Natural killer cell (primary cell): ENCODE data around the gene SIRPB1. TPM values are rescaled to one million over a fixed set of nuclear protein-coding genes. Genes with fewer than 3 reads are reported as not detected.
A peak's percentile ranks its signal among the peaks of the same experiment; 100 is the strongest.
"Not testable (repeated sequence)": the region's sequence is repeated elsewhere in the genome, so short reads cannot be mapped to it uniquely, and the experiment has no call there.

Source experiments
- ATAC-seq, 3 donors: fragments of 150-1000 bp in 2 of 3; fragments of 200-7000 bp in 1 of 3; cut with Tn5 transposase; 1 replicate in 1 of 3; 2 replicates in 2 of 3; pipeline ENCODE4 v1.10.0; 2021; ENCODE audit warnings: mild to moderate bottlenecking in 2 of 3, moderate library complexity in 2 of 3
- DNase-seq, 2 donors: peaks; one replicate each; pipeline versions ENCODE4 v3.0.0 to v3.0.0-alpha.2; 2013 to 2021; ENCODE audit warnings: mixed read lengths in 1 of 2
- H3K27ac ChIP-seq: one replicate; pipeline ENCODE4 v1.5.1; 2013; ENCODE audit warnings: mild to moderate bottlenecking, low read length
- H3K27me3 ChIP-seq: one replicate; pipeline ENCODE4 v1.6.1; 2013; ENCODE audit warnings: low read length; ENCODE audit not compliant: control insufficient read depth, insufficient read depth
- H3K36me3 ChIP-seq: one replicate; pipeline ENCODE4 v1.6.1; 2013; ENCODE audit warnings: low read length; ENCODE audit not compliant: control insufficient read depth, insufficient read depth
- H3K4me1 ChIP-seq: one replicate; pipeline ENCODE4 v1.6.1; 2013; ENCODE audit warnings: low read length; ENCODE audit not compliant: control insufficient read depth, insufficient read depth
- H3K4me3 ChIP-seq: one replicate; pipeline ENCODE4 v1.5.1; 2013; ENCODE audit warnings: low read length
- H3K9me3 ChIP-seq: one replicate; pipeline ENCODE4 v1.6.1; 2013; ENCODE audit warnings: low read length; ENCODE audit not compliant: control insufficient read depth, insufficient read depth
- H3K27ac Mint-ChIP-seq, 2 donors: one replicate each; pipeline ENCODE4 v1.8.0; 2022; ENCODE audit warnings: mild to moderate bottlenecking in 2 of 2, mixed read lengths in 2 of 2, moderate library complexity in 1 of 2
- H3K27me3 Mint-ChIP-seq, 2 donors: one replicate each; pipeline ENCODE4 v1.8.0; 2022; ENCODE audit warnings: low read depth in 2 of 2, mixed read lengths in 2 of 2
- H3K36me3 Mint-ChIP-seq: one replicate; pipeline ENCODE4 v1.8.0; 2022; ENCODE audit warnings: mixed read lengths
- H3K4me1 Mint-ChIP-seq, 2 donors: one replicate each; pipeline ENCODE4 v1.8.0; 2022; ENCODE audit warnings: mixed read lengths in 2 of 2
- H3K4me3 Mint-ChIP-seq: one replicate; pipeline ENCODE4 v1.8.0; 2022; ENCODE audit warnings: mild to moderate bottlenecking, moderate library complexity, mixed read lengths
- H3K9me3 Mint-ChIP-seq, 2 donors: one replicate each; pipeline ENCODE4 v1.8.0; 2022; ENCODE audit warnings: mixed read lengths in 2 of 2
- WGBS: methylation state at CpG from one replicate; pipeline ENCODE4 v1.1.7; 2013; ENCODE audit warnings: missing lambda C conversion rate; ENCODE audit not compliant: insufficient coverage; 5-methylcytosine and 5-hydroxymethylcytosine counted together
- intact Hi-C: fragments of 100-400 bp; cut with micrococcal nuclease; formaldehyde crosslinking; loops from one replicate; pipeline ENCODE4 v1.14.2; 2022
- total RNA-seq, 4 donors: library from RNA; stranded (reverse); fragments of 120-200 nt in 1 of 4; gene quantifications; one replicate each; pipeline versions ENCODE4 v1.2.3 to v1.2.4, GENCODE V29; 2013 to 2022
- TF ChIP-seq, protein P1 (sequence below): fragments of 200-600 bp; IDR thresholded peaks from one replicate; pipeline ENCODE4 v1.8.0; 2022; ENCODE audit warnings: antibody characterized with exemption

Gene SIRPB1
- total RNA-seq, 3 donors from 2014 or later (not counting 1 experiment from before 2014, with no cell fraction given): 2.6 to 7.2 (median 5.3) TPM

DNA sequence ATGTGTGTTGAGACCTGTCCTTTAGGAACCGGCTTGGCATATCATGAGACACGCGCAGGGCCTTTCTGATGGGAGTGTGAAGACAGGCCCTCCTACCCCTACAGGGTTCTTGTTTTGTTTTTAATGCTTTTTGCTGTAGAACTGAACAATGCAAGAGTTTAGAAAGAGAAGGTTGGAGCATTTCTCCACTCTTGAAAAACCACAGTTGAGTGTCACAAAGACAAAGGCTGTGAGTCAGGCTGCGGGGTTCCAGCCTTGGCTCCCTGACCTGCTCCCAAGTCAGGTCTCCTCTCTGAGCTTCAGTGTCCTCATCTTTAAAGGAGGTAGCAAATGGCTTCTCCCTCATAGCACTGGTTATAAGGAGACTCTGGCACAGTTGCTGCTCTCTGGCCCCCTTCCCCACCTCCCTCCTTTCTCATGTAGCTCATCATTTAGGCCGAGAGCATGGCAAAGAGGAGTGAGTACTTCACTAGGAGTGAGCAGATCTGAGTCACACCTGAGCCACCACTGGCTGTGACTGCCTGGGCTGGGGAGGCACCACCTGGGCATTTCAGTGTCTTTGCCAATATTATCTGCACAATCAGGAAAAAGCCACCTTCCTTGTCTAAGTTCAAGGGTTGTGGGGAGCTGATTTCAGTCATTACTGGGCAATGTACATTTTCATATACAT is 11.0 kb downstream of the SIRPB1 start:
- H3K4me1 Mint-ChIP-seq, ATAC-seq: not testable (repeated sequence)
- WGBS: no CpG with 5 or more reads among the region's 5 CpGs

DNA sequence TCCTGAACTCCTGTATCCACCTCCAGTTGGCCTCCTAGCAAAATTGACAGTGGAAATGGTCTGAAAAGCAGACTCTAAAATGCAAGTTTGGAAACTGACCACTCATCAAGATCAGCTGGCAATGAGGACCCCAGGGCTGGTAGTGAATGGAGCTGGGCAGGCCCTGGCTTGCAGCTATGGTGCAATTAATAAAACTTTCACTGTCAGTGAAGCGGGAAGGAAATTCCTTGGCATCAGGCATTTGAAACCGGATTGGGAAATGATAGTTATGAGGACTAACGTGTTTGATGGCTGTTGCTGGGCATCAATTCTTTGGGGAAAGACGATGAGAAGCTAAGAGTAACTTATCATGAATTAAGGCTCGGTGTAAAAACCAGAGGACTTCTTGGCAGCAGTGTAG is 19.1 kb downstream of the SIRPB1 start:
- no peaks in the 10 kb centered on the region for H3K36me3 Mint-ChIP-seq
- H3K27me3 Mint-ChIP-seq: peaks cover 0 to 13% of the 10 kb centered on the region in 2 donors
- Histone ChIP-seq H3K27ac (no peak overlapping the region), H3K4me3 (no peak overlapping the region), H3K4me1 (no peaks in the 10 kb centered on the region), H3K36me3 (no peaks in the 10 kb centered on the region), H3K9me3 (no peaks in the 10 kb centered on the region), H3K27me3 (no peaks in the 10 kb centered on the region)
- intact Hi-C loops: no loop called here
- DNase-seq (no peak), ATAC-seq (no peak)
- H3K9me3 Mint-ChIP-seq: no peaks in the 10 kb centered on the region
- WGBS: 78% methylated on average over 5 of the region's 5 CpGs
- no peaks in the 10 kb centered on the region for H3K4me1 Mint-ChIP-seq
- TF ChIP-seq, protein P1, sequence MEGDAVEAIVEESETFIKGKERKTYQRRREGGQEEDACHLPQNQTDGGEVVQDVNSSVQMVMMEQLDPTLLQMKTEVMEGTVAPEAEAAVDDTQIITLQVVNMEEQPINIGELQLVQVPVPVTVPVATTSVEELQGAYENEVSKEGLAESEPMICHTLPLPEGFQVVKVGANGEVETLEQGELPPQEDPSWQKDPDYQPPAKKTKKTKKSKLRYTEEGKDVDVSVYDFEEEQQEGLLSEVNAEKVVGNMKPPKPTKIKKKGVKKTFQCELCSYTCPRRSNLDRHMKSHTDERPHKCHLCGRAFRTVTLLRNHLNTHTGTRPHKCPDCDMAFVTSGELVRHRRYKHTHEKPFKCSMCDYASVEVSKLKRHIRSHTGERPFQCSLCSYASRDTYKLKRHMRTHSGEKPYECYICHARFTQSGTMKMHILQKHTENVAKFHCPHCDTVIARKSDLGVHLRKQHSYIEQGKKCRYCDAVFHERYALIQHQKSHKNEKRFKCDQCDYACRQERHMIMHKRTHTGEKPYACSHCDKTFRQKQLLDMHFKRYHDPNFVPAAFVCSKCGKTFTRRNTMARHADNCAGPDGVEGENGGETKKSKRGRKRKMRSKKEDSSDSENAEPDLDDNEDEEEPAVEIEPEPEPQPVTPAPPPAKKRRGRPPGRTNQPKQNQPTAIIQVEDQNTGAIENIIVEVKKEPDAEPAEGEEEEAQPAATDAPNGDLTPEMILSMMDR: no peak
- H3K27ac Mint-ChIP-seq: no peak overlapping the region
- H3K4me3 Mint-ChIP-seq: no peak overlapping the region

More for the DNA sequence above, 11.0 kb downstream of the SIRPB1 start:
- H3K4me3 ChIP-seq, H3K9me3 Mint-ChIP-seq, H3K27ac Mint-ChIP-seq, H3K4me1 ChIP-seq, H3K27me3 ChIP-seq, DNase-seq, H3K4me3 Mint-ChIP-seq, H3K27ac ChIP-seq, H3K9me3 ChIP-seq, H3K36me3 ChIP-seq, H3K36me3 Mint-ChIP-seq, intact Hi-C loops: not testable (repeated sequence)
- peaks cover 3 to 18% of the 10 kb centered on the region in 2 donors for H3K27me3 Mint-ChIP-seq

DNA sequence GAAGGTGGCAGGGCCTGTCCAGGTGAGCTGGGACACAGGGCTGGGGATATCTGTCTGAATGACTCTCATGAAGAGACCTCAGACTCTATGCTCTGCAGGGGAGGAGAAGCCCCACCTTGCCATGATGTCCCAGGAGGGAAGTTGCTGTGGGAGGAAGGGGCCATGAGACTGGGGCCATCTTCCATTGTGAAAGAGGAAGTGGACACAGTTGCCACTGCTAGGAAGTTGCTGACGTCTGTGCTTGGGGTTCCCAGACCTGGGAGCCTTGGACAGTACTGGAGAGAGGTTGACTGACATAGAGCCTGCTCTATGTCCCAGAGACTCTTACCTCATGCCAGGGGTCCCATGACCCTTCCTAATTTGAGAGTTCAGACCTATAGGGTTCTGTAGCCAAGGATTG is 24.5 kb downstream of the SIRPB1 start:
- Mint-ChIP-seq H3K27ac (no peak overlapping the region), H3K4me1 (no peaks in the 10 kb centered on the region), H3K9me3 (no peaks in the 10 kb centered on the region), H3K4me3 (no peak overlapping the region), H3K36me3 (no peaks in the 10 kb centered on the region), H3K27me3 (peaks cover 0 to 13% of the 10 kb centered on the region in 2 donors)
- Histone ChIP-seq H3K27ac (no peak overlapping the region), H3K36me3 (no peaks in the 10 kb centered on the region), H3K4me1 (no peaks in the 10 kb centered on the region), H3K27me3 (no peaks in the 10 kb centered on the region), H3K4me3 (no peak overlapping the region), H3K9me3 (no peaks in the 10 kb centered on the region)
- intact Hi-C loops: no loop called here
- ATAC-seq: no peak
- no peak for DNase-seq
- TF ChIP-seq, protein P1: no peak
- WGBS: 50% methylated on average over 1 of the region's 1 CpG

DNA sequence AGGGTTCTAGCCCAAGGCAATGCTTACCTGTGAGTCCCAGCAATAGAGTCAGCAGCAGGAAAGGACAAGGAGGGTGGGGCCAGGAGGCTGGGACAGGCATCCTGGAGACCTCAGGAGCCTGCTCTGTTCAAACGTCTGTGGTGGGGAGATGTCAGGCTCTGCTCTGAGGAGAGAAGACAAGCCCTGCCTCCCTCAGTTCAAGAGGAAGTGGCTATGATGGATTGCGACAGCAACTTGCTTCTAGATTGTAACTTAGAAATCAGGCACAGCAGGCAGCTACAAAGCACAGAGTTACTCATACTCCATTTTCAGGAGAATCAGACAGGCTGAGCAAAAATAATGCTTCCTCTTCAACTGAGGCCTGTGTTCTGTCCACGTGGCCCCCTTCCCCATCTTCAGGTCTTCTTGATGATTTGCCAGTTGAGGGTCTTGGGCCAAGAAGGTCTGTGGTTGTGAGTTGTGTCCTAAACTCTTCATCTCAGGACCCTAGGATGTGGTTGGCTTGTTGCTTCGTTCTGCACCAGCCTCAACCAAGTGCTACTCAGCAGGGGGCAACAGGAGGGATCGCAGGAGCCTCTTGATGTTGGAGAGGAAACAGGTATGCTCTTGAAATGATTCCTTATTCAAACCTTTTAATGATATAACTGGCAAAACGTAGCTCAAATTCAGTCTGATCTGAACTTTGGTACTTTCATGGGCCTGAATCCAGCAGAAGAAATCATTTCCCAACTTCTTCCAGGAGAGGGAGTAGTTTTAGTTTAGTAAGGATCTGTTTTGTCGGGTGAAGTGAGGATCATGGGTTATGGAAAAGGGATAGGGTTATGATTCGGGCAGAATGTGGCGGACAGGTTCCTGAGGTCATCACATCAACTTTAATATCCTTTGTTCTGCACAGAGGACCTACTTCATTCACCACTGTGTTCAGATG is 31.0 kb downstream of the SIRPB1 start:
- H3K4me3 Mint-ChIP-seq: no peak overlapping the region
- peak in 1 of 2 donors; percentile 58 for DNase-seq
- 4% methylated on average over 3 of the region's 9 CpGs for WGBS
- H3K4me3 ChIP-seq: no peak overlapping the region
- H3K36me3 Mint-ChIP-seq: no peaks in the 10 kb centered on the region
- H3K27ac Mint-ChIP-seq: no peak overlapping the region
- H3K27me3 Mint-ChIP-seq: no peaks in the 10 kb centered on the region
- no peaks in the 10 kb centered on the region for H3K27me3 ChIP-seq
- no peaks in the 10 kb centered on the region for H3K4me1 Mint-ChIP-seq
- H3K9me3 Mint-ChIP-seq: no peaks in the 10 kb centered on the region
- intact Hi-C loops: no loop called here
- TF ChIP-seq, protein P1: no peak
- H3K4me1 ChIP-seq: peaks cover 14% of the 10 kb centered on the region
- no peaks in the 10 kb centered on the region for H3K36me3 ChIP-seq
- H3K27ac ChIP-seq: peak overlapping the region; percentile 48
- H3K9me3 ChIP-seq: no peaks in the 10 kb centered on the region
- ATAC-seq: peak in 1 of 3 donors; percentile 50
